Measurements from ENCODE around the gene FIG4. TPM values are rescaled to one million over a fixed set of nuclear protein-coding genes. Genes with fewer than 3 reads are reported as not detected.

Gene FIG4
- total RNA-seq, 4 donors from 2014 or later: 6.9 to 17.1 (median 10.6) TPM

- TF ChIP-seq CTCF (IDR thresholded peaks at IDR 0.05): no peak
- no peak for DNase-seq (ENCODE audit: low spot score in 2 of 2)
- H3K4me3 ChIP-seq (ENCODE audit: low read depth, poor library complexity, severe bottlenecking): no peak overlapping the region
- WGBS, 2 donors: 23 to 31% methylated on average over 3 of the region's 3 CpGs
- intact Hi-C loops (cut with DNase I; ENCODE audit: low total_unique reads): no loop called here
Observed at GRCh38 chr6:109834131-109834530, 143.0 kb downstream of the FIG4 start.

- no peak for DNase-seq (ENCODE audit: low spot score in 2 of 2)
- intact Hi-C loops (cut with DNase I; ENCODE audit: low total_unique reads): no loop called here
- 64 to 66% methylated on average over 7 of the region's 7 CpGs for WGBS, 2 donors
- no peak overlapping the region for H3K4me3 ChIP-seq (ENCODE audit: low read depth, poor library complexity, severe bottlenecking)
- TF ChIP-seq POLR2A (IDR thresholded peaks at IDR 0.05) (no peak), CTCF (IDR thresholded peaks at IDR 0.05) (no peak)
Observed at GRCh38 chr6:109834595-109835437, 143.7 kb downstream of the FIG4 start.

- H3K4me3 ChIP-seq (ENCODE audit: low read depth, poor library complexity, severe bottlenecking): no peak overlapping the region
- no peak for TF ChIP-seq CTCF (IDR thresholded peaks at IDR 0.05)
- no peak for TF ChIP-seq POLR2A (IDR thresholded peaks at IDR 0.05)
- intact Hi-C loops (cut with DNase I; ENCODE audit: low total_unique reads): no loop called here
- no peak for DNase-seq (ENCODE audit: low spot score in 2 of 2)
Observed at GRCh38 chr6:109840034-109840433, 148.9 kb downstream of the FIG4 start.

- H3K4me3 ChIP-seq (ENCODE audit: low read depth, poor library complexity, severe bottlenecking): no peak overlapping the region
- no peak for DNase-seq (ENCODE audit: low spot score in 2 of 2)
- intact Hi-C loops (cut with DNase I; ENCODE audit: low total_unique reads): no loop called here
- 91 to 95% methylated on average over 5 of the region's 5 CpGs for WGBS, 2 donors
- no peak for TF ChIP-seq CTCF (IDR thresholded peaks at IDR 0.05)
- TF ChIP-seq POLR2A (IDR thresholded peaks at IDR 0.05): no peak
Observed at GRCh38 chr6:109840796-109841195, 149.7 kb downstream of the FIG4 start.

GRCh38 chr6:109841869-109842268, 150.8 kb downstream of the FIG4 start:
- TF ChIP-seq CTCF (IDR thresholded peaks at IDR 0.05) (no peak), POLR2A (IDR thresholded peaks at IDR 0.05) (no peak)
- no peak for DNase-seq (ENCODE audit: low spot score in 2 of 2)
- 94 to 99% methylated on average over 3 of the region's 3 CpGs for WGBS, 2 donors
- intact Hi-C loops (cut with DNase I; ENCODE audit: low total_unique reads): no loop called here
- H3K4me3 ChIP-seq (ENCODE audit: low read depth, poor library complexity, severe bottlenecking): no peak overlapping the region

GRCh38 chr6:109852713-109853112, 161.6 kb downstream of the FIG4 start:
- H3K4me3 ChIP-seq (ENCODE audit: low read depth, poor library complexity, severe bottlenecking): no peak overlapping the region
- 89 to 91% methylated on average over 4 of the region's 4 CpGs for WGBS, 2 donors
- peak in 1 of 2 donors; percentile 20 for DNase-seq (ENCODE audit: low spot score in 2 of 2)
- TF ChIP-seq POLR2A (IDR thresholded peaks at IDR 0.05) (no peak), CTCF (IDR thresholded peaks at IDR 0.05) (no peak)
- intact Hi-C loops (cut with DNase I; ENCODE audit: low total_unique reads): no loop called here

All from lower leg skin (tissue), 4 donors.